ENCODE measurements around the gene RAPGEF5. TPM values are rescaled to one million over a fixed set of nuclear protein-coding genes. Genes with fewer than 3 reads are reported as not detected.

The RAPGEF5 gene
- total RNA-seq, 4 donors from 2014 or later = 7.4 to 16.2 (median 12.1) TPM

DNA sequence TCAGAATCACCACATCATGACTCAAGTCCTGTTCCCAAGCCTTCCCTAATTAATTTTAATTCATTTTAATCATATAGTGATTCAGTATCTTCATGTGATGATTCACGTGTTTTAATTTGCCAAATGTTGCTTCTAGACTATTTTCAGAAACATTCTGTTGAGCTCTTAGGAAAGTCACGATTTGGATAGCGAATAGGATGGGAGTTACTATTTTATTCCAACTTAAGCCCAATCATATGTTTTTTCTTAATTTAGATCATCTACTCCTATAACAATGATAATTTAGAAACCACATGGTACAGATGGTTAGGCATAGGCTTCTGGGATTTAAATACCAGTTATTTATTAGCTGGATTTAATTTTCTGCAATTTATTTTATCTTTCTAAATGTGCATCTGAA, 49.1 kb downstream of the RAPGEF5 start:
- H3K4me1 ChIP-seq = no peaks in the 10 kb centered on the region
- TF ChIP-seq POLR2A (IDR thresholded peaks at IDR 0.05) (no peak), CTCF (IDR thresholded peaks at IDR 0.05 in 4 of 5, conservative IDR thresholded peaks at IDR 0.05 in 1 of 5) (no peak)
- H3K9me3 ChIP-seq = no peaks in the 10 kb centered on the region
- no peaks in the 10 kb centered on the region for H3K27me3 ChIP-seq
- in situ Hi-C loops (cut with MboI; ENCODE audit: low sequenced_read_pairs in 4 of 4) (loop anchor here in 1 of 4 donors (25.0 kb wide), 1 partner anchor 179 kb away; no protein-coding TSS in a partner anchor), intact Hi-C loops (cut with DNase I; ENCODE audit: low total_unique reads) (no loop called here)
- no peak overlapping the region for H3K27ac ChIP-seq
- no peaks in the 10 kb centered on the region for H3K36me3 ChIP-seq
- DNase-seq (no peak), ATAC-seq (no peak)
- H3K4me3 ChIP-seq = no peak overlapping the region

GRCh38 chr7:22305706-22306105, 51.2 kb downstream of the RAPGEF5 start:
- H3K27ac ChIP-seq = no peak overlapping the region
- DNase-seq (no peak), ATAC-seq (no peak)
- no peaks in the 10 kb centered on the region for H3K36me3 ChIP-seq
- H3K9me3 ChIP-seq = no peaks in the 10 kb centered on the region
- no peak overlapping the region for H3K4me3 ChIP-seq
- in situ Hi-C loops (cut with MboI; ENCODE audit: low sequenced_read_pairs in 4 of 4) = loop anchor here in 1 of 4 donors (25.0 kb wide), 1 partner anchor 182 kb away; no protein-coding TSS in a partner anchor
- H3K4me1 ChIP-seq = no peaks in the 10 kb centered on the region
- intact Hi-C loops (cut with DNase I; ENCODE audit: low total_unique reads) = no loop called here
- TF ChIP-seq POLR2A (IDR thresholded peaks at IDR 0.05) = no peak
- TF ChIP-seq CTCF (IDR thresholded peaks at IDR 0.05 in 4 of 5, conservative IDR thresholded peaks at IDR 0.05 in 1 of 5) = no peak
- no peaks in the 10 kb centered on the region for H3K27me3 ChIP-seq

GRCh38 chr7:22302951-22303423, 54.0 kb downstream of the RAPGEF5 start:
- Histone ChIP-seq H3K9me3 (no peaks in the 10 kb centered on the region), H3K27me3 (no peaks in the 10 kb centered on the region), H3K27ac (no peak overlapping the region), H3K4me1 (no peaks in the 10 kb centered on the region), H3K36me3 (no peaks in the 10 kb centered on the region), H3K4me3 (no peak overlapping the region)
- ATAC-seq = no peak
- intact Hi-C loops (cut with DNase I; ENCODE audit: low total_unique reads) = no loop called here
- in situ Hi-C loops (cut with MboI; ENCODE audit: low sequenced_read_pairs in 4 of 4) = loop anchor here in 1 of 4 donors (25.0 kb wide), 1 partner anchor 184 kb away; no protein-coding TSS in a partner anchor
- no peak for TF ChIP-seq CTCF (IDR thresholded peaks at IDR 0.05 in 4 of 5, conservative IDR thresholded peaks at IDR 0.05 in 1 of 5)
- no peak for TF ChIP-seq POLR2A (IDR thresholded peaks at IDR 0.05)
- no peak for DNase-seq

GRCh38 chr7:22302193-22302592, 54.8 kb downstream of the RAPGEF5 start:
- Histone ChIP-seq H3K27me3 (no peaks in the 10 kb centered on the region), H3K4me1 (no peaks in the 10 kb centered on the region), H3K4me3 (no peak overlapping the region), H3K36me3 (no peaks in the 10 kb centered on the region), H3K9me3 (no peaks in the 10 kb centered on the region), H3K27ac (no peak overlapping the region)
- no peak for TF ChIP-seq CTCF (IDR thresholded peaks at IDR 0.05 in 4 of 5, conservative IDR thresholded peaks at IDR 0.05 in 1 of 5)
- TF ChIP-seq POLR2A (IDR thresholded peaks at IDR 0.05) = no peak
- in situ Hi-C loops (cut with MboI; ENCODE audit: low sequenced_read_pairs in 4 of 4) (loop anchor here in 1 of 4 donors (25.0 kb wide), 1 partner anchor 185 kb away; no protein-coding TSS in a partner anchor), intact Hi-C loops (cut with DNase I; ENCODE audit: low total_unique reads) (no loop called here)
- DNase-seq (no peak), ATAC-seq (no peak)

- intact Hi-C loops (cut with DNase I; ENCODE audit: low total_unique reads) (no loop called here), in situ Hi-C loops (cut with MboI; ENCODE audit: low sequenced_read_pairs in 4 of 4) (loop anchor here in 1 of 4 donors (25.0 kb wide), 1 partner anchor 186 kb away; no protein-coding TSS in a partner anchor)
- TF ChIP-seq POLR2A (IDR thresholded peaks at IDR 0.05) (no peak), CTCF (IDR thresholded peaks at IDR 0.05 in 4 of 5, conservative IDR thresholded peaks at IDR 0.05 in 1 of 5) (no peak)
- H3K4me1 ChIP-seq = no peaks in the 10 kb centered on the region
- ATAC-seq = no peak
- H3K4me3 ChIP-seq = no peak overlapping the region
- no peak overlapping the region for H3K27ac ChIP-seq
- DNase-seq = no peak
- H3K27me3 ChIP-seq = no peaks in the 10 kb centered on the region
- H3K9me3 ChIP-seq = no peaks in the 10 kb centered on the region
- H3K36me3 ChIP-seq = no peaks in the 10 kb centered on the region
These were observed 55.2 kb downstream of the RAPGEF5 start for GRCh38 chr7:22301790-22302189.

Measured in gastrocnemius medialis (tissue), 4 donors.